Activated T-helper 2 cell treated with anti-CD3 and anti-CD28 coated beads, Interferon-gamma antibody, Interleukin-2, Interleukin-4, amounts not matched to agents 10 μg/mL and 5 μg/mL and 100 μg/mL, durations not matched to agents 14 hours and 24 hours and 36 hours (primary cell): Measurements from ENCODE around the gene PDIA5. TPM values are rescaled to one million over a fixed set of nuclear protein-coding genes. Genes with fewer than 3 reads are reported as not detected.

ENCODE experiments used
- DNase-seq: peaks from one replicate; pipeline ENCODE4 v3.0.0; 2021; ENCODE audit warnings: low spot score
- H3K27ac Mint-ChIP-seq: one replicate; pipeline ENCODE4 v1.8.0; 2021; ENCODE audit warnings: mixed read lengths
- H3K27me3 Mint-ChIP-seq: one replicate; pipeline ENCODE4 v1.8.0; 2021; ENCODE audit warnings: low read depth, mixed read lengths
- H3K36me3 Mint-ChIP-seq: one replicate; pipeline ENCODE4 v1.8.0; 2021; ENCODE audit warnings: low read depth, mixed read lengths
- H3K4me1 Mint-ChIP-seq: one replicate; pipeline ENCODE4 v1.8.0; 2021; ENCODE audit warnings: low read depth, mixed read lengths
- H3K4me3 Mint-ChIP-seq: one replicate; pipeline ENCODE4 v1.8.0; 2021; ENCODE audit warnings: low read depth, mild to moderate bottlenecking, moderate library complexity, mixed read lengths
- H3K9me3 Mint-ChIP-seq: one replicate; pipeline ENCODE4 v1.8.0; 2021; ENCODE audit warnings: mixed read lengths
- intact Hi-C: fragments of 100-400 bp; cut with micrococcal nuclease; formaldehyde crosslinking; loops from one replicate; pipeline ENCODE4 v1.15.1; 2023
- total RNA-seq: library from RNA; stranded (reverse); gene quantifications from 2 replicates; pipeline ENCODE4 v1.2.3, GENCODE V29; 2022

Gene PDIA5
- total RNA-seq, 1 donor from 2014 or later: 32.3 TPM

- intact Hi-C loops: no loop called here
- Mint-ChIP-seq H3K9me3 (no peaks in the 10 kb centered on the region), H3K4me1 (peaks cover 12% of the 10 kb centered on the region), H3K27me3 (no peaks in the 10 kb centered on the region), H3K27ac (no peak overlapping the region), H3K36me3 (peaks cover 42% of the 10 kb centered on the region), H3K4me3 (no peak overlapping the region)
- no peak for DNase-seq
These were observed 26.9 kb downstream of the PDIA5 start for GRCh38 chr3:123093696-123094095.

DNA sequence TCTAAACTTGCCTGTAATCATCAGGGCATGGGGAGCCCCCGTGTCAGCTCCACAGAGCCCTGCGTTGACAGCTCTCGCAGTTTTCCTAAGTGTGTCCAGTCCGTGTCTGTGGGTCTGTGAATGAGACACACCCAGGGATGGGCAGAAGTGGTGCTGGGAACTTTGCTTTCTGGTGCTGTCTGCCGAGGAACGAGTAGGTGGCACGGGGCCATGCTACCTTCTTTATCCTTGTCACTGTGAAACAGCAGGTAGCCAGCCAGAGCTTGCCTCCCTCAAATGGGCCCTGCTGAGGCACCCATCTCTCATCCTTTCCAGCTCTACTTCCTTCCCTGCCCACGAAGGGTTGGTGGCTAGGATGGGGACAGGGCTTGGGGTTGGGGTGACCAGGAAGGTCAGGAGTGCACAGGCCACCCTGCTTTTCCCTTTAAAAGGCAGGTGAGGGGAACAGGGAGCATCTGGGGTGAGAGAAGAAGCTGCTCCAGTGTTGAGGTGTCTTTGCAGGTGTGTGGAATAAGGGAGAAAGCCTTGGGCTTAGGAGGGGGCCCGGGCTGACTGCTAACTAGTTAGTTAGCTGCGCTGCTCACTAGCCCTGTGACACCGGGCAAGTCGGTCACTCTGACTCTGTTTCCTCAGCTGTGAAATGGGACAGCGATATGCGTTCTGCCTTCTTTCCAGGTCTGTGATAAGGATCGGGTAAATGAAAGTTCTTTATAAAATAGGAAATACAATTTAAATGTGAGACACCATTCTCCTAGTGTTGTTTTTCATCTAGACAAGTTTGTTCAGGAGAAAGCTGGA lies 27.9 kb downstream of the PDIA5 start:
- H3K27ac Mint-ChIP-seq: no peak overlapping the region
- peaks cover 12% of the 10 kb centered on the region for H3K4me1 Mint-ChIP-seq
- intact Hi-C loops: no loop called here
- no peaks in the 10 kb centered on the region for H3K9me3 Mint-ChIP-seq
- H3K4me3 Mint-ChIP-seq: no peak overlapping the region
- DNase-seq: no peak
- peaks cover 37% of the 10 kb centered on the region for H3K36me3 Mint-ChIP-seq
- H3K27me3 Mint-ChIP-seq: no peaks in the 10 kb centered on the region

DNA sequence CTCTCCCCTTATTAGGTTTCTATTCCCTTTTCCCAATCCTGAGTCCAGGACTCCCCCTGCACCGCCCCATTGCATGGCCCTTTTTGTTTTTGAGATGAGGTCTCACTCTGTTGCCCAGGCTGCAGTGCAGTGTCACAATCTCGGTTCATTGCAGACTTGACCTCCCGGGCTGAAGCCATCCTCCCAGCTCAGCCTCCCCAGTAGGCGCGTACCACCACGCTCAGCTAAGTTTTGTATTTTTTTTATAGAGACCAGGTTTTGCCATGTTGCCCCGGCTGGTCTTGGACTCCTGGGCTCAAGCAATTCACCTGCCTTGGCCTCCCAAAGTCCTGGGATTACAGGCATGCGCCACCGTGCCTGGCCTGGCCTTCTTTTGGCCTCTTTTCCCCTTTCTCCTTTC lies 29.3 kb downstream of the PDIA5 start:
- no peak overlapping the region for H3K27ac Mint-ChIP-seq
- no peaks in the 10 kb centered on the region for H3K9me3 Mint-ChIP-seq
- peaks cover 5% of the 10 kb centered on the region for H3K4me1 Mint-ChIP-seq
- intact Hi-C loops: no loop called here
- no peaks in the 10 kb centered on the region for H3K27me3 Mint-ChIP-seq
- H3K4me3 Mint-ChIP-seq: no peak overlapping the region
- DNase-seq: no peak
- H3K36me3 Mint-ChIP-seq: peaks cover 41% of the 10 kb centered on the region

DNA sequence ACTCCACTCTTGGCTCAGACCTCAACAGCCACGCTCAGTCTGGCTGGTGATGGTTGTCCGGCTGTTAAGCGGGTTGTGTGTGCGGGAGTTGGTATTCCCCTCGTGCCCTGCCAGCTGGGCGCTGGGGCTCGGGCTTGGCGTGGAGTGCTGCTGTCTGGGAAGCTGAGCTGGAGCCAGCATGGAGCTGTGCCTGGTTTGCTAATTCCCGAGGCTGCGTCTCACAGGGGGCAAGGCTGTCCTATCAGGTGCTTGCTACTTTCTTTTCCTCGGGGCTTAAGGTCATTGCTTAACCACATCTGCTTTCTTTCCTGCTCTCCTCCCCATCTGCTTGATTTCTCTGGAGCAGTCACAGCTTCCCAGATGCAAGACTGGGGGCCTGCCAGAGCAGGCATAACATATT lies 29.9 kb downstream of the PDIA5 start:
- intact Hi-C loops: no loop called here
- no peaks in the 10 kb centered on the region for H3K9me3 Mint-ChIP-seq
- H3K4me3 Mint-ChIP-seq: no peak overlapping the region
- H3K36me3 Mint-ChIP-seq: peaks cover 40% of the 10 kb centered on the region
- peaks cover under 1% of the 10 kb centered on the region for H3K4me1 Mint-ChIP-seq
- H3K27ac Mint-ChIP-seq: no peak overlapping the region
- DNase-seq: no peak
- no peaks in the 10 kb centered on the region for H3K27me3 Mint-ChIP-seq

DNA sequence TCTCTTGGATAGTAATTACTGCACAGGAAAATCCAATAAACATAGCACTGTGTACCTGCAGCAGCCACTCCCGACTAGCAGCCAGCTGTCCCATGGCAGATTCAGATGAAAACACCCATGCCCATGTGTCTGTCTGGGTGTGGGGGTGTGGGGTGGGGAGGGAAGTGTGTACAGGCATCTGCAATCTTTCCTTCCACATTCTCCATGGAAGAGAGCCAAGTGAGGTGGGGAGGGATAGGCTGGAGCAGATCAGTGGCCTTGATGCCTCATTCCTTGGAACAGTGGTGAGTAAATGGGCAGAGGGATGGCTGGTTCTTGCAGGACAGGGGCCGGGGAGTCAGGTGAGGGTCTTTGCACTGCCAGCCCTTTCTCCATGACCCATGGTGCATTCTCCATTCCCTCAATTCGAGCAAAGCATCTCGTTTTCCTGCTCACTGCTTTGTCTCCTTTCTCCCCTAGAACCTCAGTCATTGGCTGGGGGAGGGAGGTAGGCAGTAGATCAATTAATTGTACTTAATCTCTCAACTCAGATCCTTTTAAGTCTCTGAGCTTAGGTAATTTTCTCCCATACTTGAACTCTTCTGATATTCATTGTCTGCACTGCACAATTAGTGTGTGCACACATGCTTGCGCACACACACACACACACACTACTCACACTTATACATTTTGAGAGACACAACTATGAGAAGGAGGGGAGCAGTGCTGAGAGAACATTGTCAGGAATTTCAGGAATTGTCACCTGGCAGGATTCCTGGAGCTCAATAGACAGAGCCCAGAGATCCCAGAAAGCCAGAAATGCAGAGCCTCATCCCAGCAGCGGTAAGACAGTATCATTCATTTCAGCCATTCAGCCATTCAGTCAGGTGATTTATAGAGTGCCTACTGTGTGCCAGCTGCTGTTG lies 31.9 kb downstream of the PDIA5 start:
- Mint-ChIP-seq H3K27ac (no peak overlapping the region), H3K4me1 (peaks cover 1% of the 10 kb centered on the region), H3K9me3 (no peaks in the 10 kb centered on the region), H3K27me3 (no peaks in the 10 kb centered on the region), H3K36me3 (peaks cover 32% of the 10 kb centered on the region), H3K4me3 (no peak overlapping the region)
- intact Hi-C loops: no loop called here
- no peak for DNase-seq

DNA sequence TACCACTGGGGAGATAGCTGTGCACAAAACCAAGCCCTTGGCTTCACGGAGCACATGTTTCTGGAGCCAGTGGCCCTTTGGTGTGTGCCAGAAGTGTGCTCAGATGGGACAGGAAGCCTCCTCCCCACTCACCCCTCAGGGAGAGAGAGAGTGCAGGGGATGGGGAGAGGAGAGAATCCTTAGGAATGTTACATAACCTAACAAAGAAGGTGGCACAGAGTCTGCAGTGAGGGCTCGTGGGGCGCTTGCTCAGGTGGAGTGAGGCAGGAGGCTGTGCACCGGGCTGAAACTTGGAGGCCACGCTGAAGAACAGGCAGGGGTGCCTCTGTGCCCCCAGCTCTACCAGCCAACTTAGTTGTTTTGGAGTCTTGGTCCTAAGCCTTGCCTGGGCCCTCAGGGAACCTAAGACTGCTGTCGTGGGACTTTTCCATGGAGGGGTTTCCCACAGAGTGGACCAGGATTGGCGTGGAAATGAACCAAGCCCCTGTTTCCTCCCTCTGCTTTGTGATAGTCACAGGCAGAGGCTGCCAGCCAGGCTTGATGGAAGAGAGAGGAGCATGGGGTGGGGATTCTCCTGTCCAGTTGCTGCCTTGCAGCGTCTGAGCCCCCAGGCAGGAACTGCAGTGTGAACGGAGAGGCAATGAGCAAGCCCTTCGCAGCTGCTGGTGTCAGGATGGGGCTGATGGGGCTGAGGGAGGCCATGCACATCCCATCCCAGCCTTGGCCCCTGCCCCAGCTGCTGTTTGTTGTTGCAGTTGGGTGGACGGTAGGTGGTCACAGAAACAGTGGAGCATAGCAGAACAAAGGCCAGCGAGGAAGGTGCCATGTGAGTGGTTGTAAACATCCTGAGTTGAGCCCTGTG lies 32.7 kb downstream of the PDIA5 start:
- no peak overlapping the region for H3K4me3 Mint-ChIP-seq
- no peaks in the 10 kb centered on the region for H3K9me3 Mint-ChIP-seq
- intact Hi-C loops: no loop called here
- no peak overlapping the region for H3K27ac Mint-ChIP-seq
- peaks cover 1% of the 10 kb centered on the region for H3K4me1 Mint-ChIP-seq
- H3K36me3 Mint-ChIP-seq: peaks cover 30% of the 10 kb centered on the region
- DNase-seq: no peak
- H3K27me3 Mint-ChIP-seq: no peaks in the 10 kb centered on the region

DNA sequence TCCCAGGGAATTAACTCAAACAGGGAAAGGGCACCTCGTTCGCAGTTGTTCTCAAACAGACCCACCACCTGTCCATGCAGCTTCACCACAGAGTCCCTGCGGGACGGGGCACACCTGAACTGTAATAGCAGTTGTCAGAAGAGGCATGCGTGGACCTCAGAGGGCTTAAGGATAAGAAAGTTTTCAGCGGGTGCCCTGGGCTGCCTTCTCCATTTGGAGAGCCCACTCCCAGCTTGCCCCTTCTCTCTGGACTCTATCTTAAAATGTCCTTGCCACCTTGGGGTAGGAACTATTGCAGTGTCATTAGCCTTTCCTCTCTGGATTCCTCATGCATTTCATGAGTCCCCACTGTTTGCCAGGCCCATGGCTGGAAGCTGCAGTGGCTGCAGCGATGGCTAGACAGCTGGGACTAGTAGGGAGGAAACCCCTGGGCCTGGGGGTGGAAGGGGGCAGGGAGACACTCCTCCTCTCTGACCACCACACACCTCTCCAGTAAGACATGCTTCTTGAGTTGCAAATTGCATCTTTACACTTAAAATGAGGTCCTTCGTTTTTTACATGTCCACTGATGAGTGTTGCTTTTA lies 33.5 kb downstream of the PDIA5 start:
- H3K9me3 Mint-ChIP-seq: no peaks in the 10 kb centered on the region
- no peak for DNase-seq
- H3K27ac Mint-ChIP-seq: no peak overlapping the region
- peaks cover 30% of the 10 kb centered on the region for H3K36me3 Mint-ChIP-seq
- intact Hi-C loops: no loop called here
- peaks cover 1% of the 10 kb centered on the region for H3K4me1 Mint-ChIP-seq
- H3K27me3 Mint-ChIP-seq: no peaks in the 10 kb centered on the region
- no peak overlapping the region for H3K4me3 Mint-ChIP-seq

- peaks cover 1% of the 10 kb centered on the region for H3K4me1 Mint-ChIP-seq
- H3K9me3 Mint-ChIP-seq: no peaks in the 10 kb centered on the region
- no peak for DNase-seq
- intact Hi-C loops: no loop called here
- no peaks in the 10 kb centered on the region for H3K27me3 Mint-ChIP-seq
- H3K27ac Mint-ChIP-seq: no peak overlapping the region
- peaks cover 41% of the 10 kb centered on the region for H3K36me3 Mint-ChIP-seq
- no peak overlapping the region for H3K4me3 Mint-ChIP-seq
These were observed 35.4 kb downstream of the PDIA5 start for GRCh38 chr3:123102249-123102648.

GRCh38 chr3:123102826-123103225 lies 36.0 kb downstream of the PDIA5 start:
- no peak for DNase-seq
- H3K9me3 Mint-ChIP-seq: no peaks in the 10 kb centered on the region
- H3K36me3 Mint-ChIP-seq: peaks cover 45% of the 10 kb centered on the region
- intact Hi-C loops: no loop called here
- peaks cover 1% of the 10 kb centered on the region for H3K4me1 Mint-ChIP-seq
- H3K27me3 Mint-ChIP-seq: no peaks in the 10 kb centered on the region
- H3K27ac Mint-ChIP-seq: no peak overlapping the region
- H3K4me3 Mint-ChIP-seq: no peak overlapping the region

- Mint-ChIP-seq H3K27ac (no peak overlapping the region), H3K4me3 (no peak overlapping the region), H3K9me3 (no peaks in the 10 kb centered on the region), H3K4me1 (peaks cover 1% of the 10 kb centered on the region), H3K27me3 (no peaks in the 10 kb centered on the region), H3K36me3 (peaks cover 51% of the 10 kb centered on the region)
- DNase-seq: no peak
- intact Hi-C loops: no loop called here
These were observed 37.7 kb downstream of the PDIA5 start for GRCh38 chr3:123104550-123104949.

- H3K4me1 Mint-ChIP-seq: peaks cover 1% of the 10 kb centered on the region
- peaks cover 50% of the 10 kb centered on the region for H3K36me3 Mint-ChIP-seq
- no peaks in the 10 kb centered on the region for H3K27me3 Mint-ChIP-seq
- H3K9me3 Mint-ChIP-seq: no peaks in the 10 kb centered on the region
- intact Hi-C loops: no loop called here
- no peak for DNase-seq
- H3K27ac Mint-ChIP-seq: no peak overlapping the region
- H3K4me3 Mint-ChIP-seq: no peak overlapping the region
These were observed 38.7 kb downstream of the PDIA5 start for GRCh38 chr3:123105201-123106189.
